H1 (cell line): ENCODE results near the gene SDF2. TPM values are rescaled to one million over a fixed set of nuclear protein-coding genes. Genes with fewer than 3 reads are reported as not detected.

Source experiments
- CBX8 ChIP-seq: fragments of 300-800, 300-1000 bp; sonication (generic); IDR thresholded peaks from 2 replicates; pipeline ENCODE4 v1.7.1; 2016; ENCODE audit warnings: low read depth, low read length, borderline replicate concordance
- HDAC2 ChIP-seq, 2 experiments: fragments of 300-600 bp in 1 of 2; sonication (generic) in 1 of 2; IDR thresholded peaks; 2 replicates each; pipeline ENCODE4 v1.6.1; 2011 to 2012; ENCODE audit warnings: low read depth in 2 of 2, low read length in 2 of 2, mild to moderate bottlenecking in 2 of 2, moderate library complexity in 2 of 2, borderline replicate concordance in 1 of 2, inconsistent platforms in 1 of 2
- HDAC6 ChIP-seq: IDR thresholded peaks from one replicate; pipeline ENCODE4 v1.7.1; 2012; ENCODE audit warnings: low read depth, mild to moderate bottlenecking, inconsistent platforms, low read length, moderate library complexity
- RFX5 ChIP-seq: IDR thresholded peaks from 2 replicates; pipeline ENCODE4 v1.6.1; 2011; ENCODE audit warnings: low read depth, low read length, improper control_type of control experiment, borderline replicate concordance
- polyA plus RNA-seq, 7 experiments: library from polyadenylated mRNA; depleted of rRNA in 3 of 7; stranded (reverse) in 5 of 7; unstranded in 2 of 7; fragments of >200 nt in 5 of 7; fragments of 200-250 nt in 2 of 7; gene quantifications; 1 replicate in 5 of 7; 2 replicates in 1 of 7; 4 replicates in 1 of 7; pipeline versions ENCODE4 v1.2.1 to v1.2.3, GENCODE V29; 2011 to 2013; ENCODE audit warnings: missing spikeins in 2 of 7, mixed read lengths in 2 of 7
- total RNA-seq: library from RNA; stranded (reverse); fragmentation: NEBNext Ultra II Directional; extraction: Animal tissue kit (Norgen Biotek cat#: 25700); gene quantifications from 2 replicates; pipeline ENCODE4 v1.2.1, GENCODE V29; 2021

The SDF2 gene
- total and polyA plus RNA-seq, 2 of the 8 experiments (the other 6 are each of a cell fraction or from before 2014, with no cell fraction given) = 44.8 to 65.4 TPM

GRCh38 chr17:28615260-28615940 lies 46.3 kb downstream of the SDF2 start (continued):
- no peak for TF ChIP-seq RFX5
- no peak for TF ChIP-seq HDAC6
- no peak for TF ChIP-seq HDAC2 (IDR thresholded peaks at IDR 0.05; ENCODE audit: borderline replicate concordance in 1 of 2, low read depth in 2 of 2, low read length in 2 of 2)
- TF ChIP-seq CBX8 = no peak
- TF ChIP-seq, all 59 proteins: peak for 0
